OCI-LY7 (cell line): ENCODE data around the gene RP2.

Experiments used
- CTCF ChIP-seq: fragments of 200-600 bp; sonication (generic); conservative IDR thresholded peaks from 2 replicates; pipeline ENCODE4 v1.5.1; 2014; ENCODE audit warnings: mild to moderate bottlenecking, antibody characterized with exemption, low read length, moderate library complexity, mixed read lengths
- EZH2phosphoT487 ChIP-seq: fragments of 200-600 bp; sonication (generic); IDR thresholded peaks from 2 replicates; pipeline ENCODE4 v1.6.1; 2018; ENCODE audit warnings: low read depth, borderline replicate concordance, mild to moderate bottlenecking, mixed run types, antibody characterized with exemption, low read length, moderate library complexity, mixed read lengths

DNA sequence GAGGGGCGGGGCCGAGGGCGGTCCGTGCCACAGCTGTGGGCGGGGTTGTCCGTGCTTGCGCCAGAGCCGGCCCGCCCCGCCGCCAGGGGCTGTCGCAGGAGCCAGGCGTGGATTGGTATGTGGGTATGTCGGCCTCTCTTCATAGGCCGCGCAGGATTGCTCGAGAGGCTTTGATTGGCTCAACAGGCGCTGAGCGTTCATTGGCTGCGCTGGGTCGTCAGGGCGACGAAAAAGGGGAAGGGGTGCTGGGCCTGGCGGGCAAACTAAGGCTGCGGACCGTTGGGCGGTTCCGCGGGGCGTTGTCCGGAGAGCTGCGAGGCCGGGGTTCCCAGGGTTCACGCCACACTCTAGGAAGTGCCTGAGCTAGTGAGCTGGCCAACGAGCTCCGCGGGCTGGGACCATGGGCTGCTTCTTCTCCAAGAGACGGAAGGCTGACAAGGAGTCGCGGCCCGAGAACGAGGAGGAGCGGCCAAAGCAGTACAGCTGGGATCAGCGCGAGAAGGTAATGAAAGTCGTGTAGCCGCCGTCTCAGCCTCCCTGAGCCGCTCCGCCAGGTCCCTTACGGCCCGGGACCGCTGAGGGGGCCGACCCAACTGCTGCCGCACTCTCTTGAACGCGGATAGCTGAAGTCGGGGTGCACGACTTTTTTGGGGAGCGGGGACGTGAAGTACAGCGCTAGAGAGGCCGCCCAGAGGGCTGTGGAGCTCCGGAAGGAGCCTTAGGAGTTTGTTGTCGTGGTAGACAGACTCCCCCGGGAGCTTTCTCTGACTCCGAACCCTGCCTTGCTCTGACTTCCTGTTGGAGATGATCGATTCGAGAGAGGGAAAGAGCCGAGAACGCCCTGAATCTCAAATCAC lies at the start of gene RP2:
- TF ChIP-seq CTCF: no peak
- no peak for TF ChIP-seq EZH2phosphoT487
